Testis (tissue), 3 donors: Measurements from ENCODE around the gene CDKL4. TPM values are rescaled to one million over a fixed set of nuclear protein-coding genes. Genes with fewer than 3 reads are reported as not detected.

Experiments
- DNase-seq: peaks from one replicate; pipeline ENCODE4 v3.0.0-alpha.2; 2019
- H3K27ac ChIP-seq, 2 donors: fragments of 200-600 bp; sonication (generic); one replicate each; pipeline ENCODE4 v1.5.1; 2019
- H3K27me3 ChIP-seq: fragments of 200-600 bp; sonication (generic); one replicate; pipeline ENCODE4 v1.5.1; 2019
- H3K36me3 ChIP-seq: fragments of 200-600 bp; sonication (generic); one replicate; pipeline ENCODE4 v1.5.1; 2017; ENCODE audit warnings: low read depth; ENCODE audit errors: missing control alignments
- H3K4me1 ChIP-seq: fragments of 200-600 bp; sonication (generic); one replicate; pipeline ENCODE4 v1.5.1; 2019
- H3K4me3 ChIP-seq, 2 donors: fragments of 200-600 bp; sonication (generic); one replicate each; pipeline ENCODE4 v1.5.1; 2017 to 2019
- H3K9me3 ChIP-seq: fragments of 200-600 bp; sonication (generic); one replicate; pipeline ENCODE4 v1.5.1; 2017
- CTCF ChIP-seq, 3 experiments: fragments of 450-650 bp in 2 of 3; fragments of 200-600 bp in 1 of 3; sonication (generic) in 1 of 3; IDR thresholded peaks; one replicate each; pipeline ENCODE4 v1.5.1; 2016 to 2019; ENCODE audit warnings: antibody characterized with exemption in 3 of 3, mild to moderate bottlenecking in 2 of 3, moderate library complexity in 1 of 3
- POLR2A ChIP-seq: fragments of 450-650 bp; IDR thresholded peaks from one replicate; pipeline ENCODE4 v1.6.1; 2017; ENCODE audit warnings: antibody characterized with exemption, mild to moderate bottlenecking, moderate library complexity
- WGBS, 2 donors: methylation state at CpG; one replicate each; pipeline ENCODE4 v1.1.5; 2018; 5-methylcytosine and 5-hydroxymethylcytosine counted together
- intact Hi-C: fragments of 100-400 bp; cut with DNase I; formaldehyde crosslinking; loops from one replicate; pipeline ENCODE4 v1.15.1; 2023; ENCODE audit warnings: low total_unique reads
- polyA plus RNA-seq: library from polyadenylated mRNA; stranded (reverse); fragments of 350-450 nt; fragmentation: Illumina TruSeq; extraction: RNeasy Lipid Tissue Mini Kit (QIAGEN cat#74804); gene quantifications from one replicate; pipeline ENCODE4 v1.2.3, GENCODE V29; 2014; ENCODE audit warnings: low read depth, low replicate concordance; ENCODE audit not compliant: insufficient read depth
- total RNA-seq, 2 donors: library from RNA; depleted of rRNA; stranded (reverse); fragments of >200 nt; gene quantifications; one replicate each; pipeline ENCODE4 v1.2.3, GENCODE V29; 2016

The CDKL4 gene
- total and polyA plus RNA-seq, 3 donors from 2014 or later = 2.3 to 4.2 (median 3.9) TPM

GRCh38 chr2:39216346-39217191 lies 27.2 kb downstream of the CDKL4 start:
- H3K27me3 ChIP-seq = no peaks in the 10 kb centered on the region
- no peak for DNase-seq
- intact Hi-C loops = no loop called here
- TF ChIP-seq POLR2A = no peak
- no peak for TF ChIP-seq CTCF (IDR thresholded peaks at IDR 0.05)
- H3K9me3 ChIP-seq = no peaks in the 10 kb centered on the region
- H3K27ac ChIP-seq = no peak overlapping the region
- no peaks in the 10 kb centered on the region for H3K4me1 ChIP-seq
- WGBS, 2 donors = 80 to 83% methylated on average over 12 of the region's 12 CpGs
- no peaks in the 10 kb centered on the region for H3K36me3 ChIP-seq
- no peak overlapping the region for H3K4me3 ChIP-seq

- H3K36me3 ChIP-seq = no peaks in the 10 kb centered on the region
- H3K4me1 ChIP-seq = no peaks in the 10 kb centered on the region
- H3K9me3 ChIP-seq = no peaks in the 10 kb centered on the region
- no peak overlapping the region for H3K4me3 ChIP-seq
- WGBS, 2 donors = 74 to 84% methylated on average over 2 of the region's 2 CpGs
- intact Hi-C loops = no loop called here
- no peak for DNase-seq
- no peaks in the 10 kb centered on the region for H3K27me3 ChIP-seq
- TF ChIP-seq CTCF (IDR thresholded peaks at IDR 0.05) (no peak), POLR2A (no peak)
- no peak overlapping the region for H3K27ac ChIP-seq
Measured at GRCh38 chr2:39215545-39215944, 28.2 kb downstream of the CDKL4 start.

GRCh38 chr2:39213015-39213414 lies 30.8 kb downstream of the CDKL4 start:
- WGBS, 2 donors = 92 to 100% methylated on average over 1 of the region's 1 CpG
- H3K27me3 ChIP-seq = no peaks in the 10 kb centered on the region
- intact Hi-C loops = no loop called here
- no peaks in the 10 kb centered on the region for H3K36me3 ChIP-seq
- TF ChIP-seq POLR2A (no peak), CTCF (IDR thresholded peaks at IDR 0.05) (no peak)
- no peak overlapping the region for H3K4me3 ChIP-seq
- H3K27ac ChIP-seq = no peak overlapping the region
- H3K4me1 ChIP-seq = no peaks in the 10 kb centered on the region
- H3K9me3 ChIP-seq = no peaks in the 10 kb centered on the region
- DNase-seq = no peak

- TF ChIP-seq CTCF (IDR thresholded peaks at IDR 0.05) = no peak
- TF ChIP-seq POLR2A = no peak
- no peaks in the 10 kb centered on the region for H3K27me3 ChIP-seq
- no peak overlapping the region for H3K27ac ChIP-seq
- intact Hi-C loops = no loop called here
- 91 to 92% methylated on average over 1 of the region's 1 CpG for WGBS, 2 donors
- DNase-seq = no peak
- no peak overlapping the region for H3K4me3 ChIP-seq
- no peaks in the 10 kb centered on the region for H3K36me3 ChIP-seq
- H3K4me1 ChIP-seq = no peaks in the 10 kb centered on the region
- no peaks in the 10 kb centered on the region for H3K9me3 ChIP-seq
Measured at GRCh38 chr2:39210846-39211245, 32.9 kb downstream of the CDKL4 start.

GRCh38 chr2:39203382-39203781 lies 40.4 kb downstream of the CDKL4 start:
- no peak overlapping the region for H3K27ac ChIP-seq
- no peak overlapping the region for H3K4me3 ChIP-seq
- no peaks in the 10 kb centered on the region for H3K9me3 ChIP-seq
- DNase-seq = no peak
- intact Hi-C loops = no loop called here
- TF ChIP-seq POLR2A (no peak), CTCF (IDR thresholded peaks at IDR 0.05) (no peak)
- WGBS, 2 donors = 86 to 93% methylated on average over 5 to 6 of the region's 6 CpGs
- no peaks in the 10 kb centered on the region for H3K4me1 ChIP-seq
- no peaks in the 10 kb centered on the region for H3K27me3 ChIP-seq
- H3K36me3 ChIP-seq = no peaks in the 10 kb centered on the region
